GM12878 (cell line): Measurements from ENCODE around the gene CCDC9. TPM values are rescaled to one million over a fixed set of nuclear protein-coding genes. Genes with fewer than 3 reads are reported as not detected.

Experiments used
- ASH2L ChIP-seq: fragments of 300-600, 200-600 bp; sonication (generic); IDR thresholded peaks from 2 replicates; pipeline ENCODE4 v1.6.1; 2017; ENCODE audit warnings: low read depth, mild to moderate bottlenecking, borderline replicate concordance
- ATF3 ChIP-seq: IDR thresholded peaks from 2 replicates; pipeline ENCODE4 v1.6.1; 2011; ENCODE audit warnings: low read depth, mild to moderate bottlenecking, low read length, moderate library complexity, borderline replicate concordance; ENCODE audit errors: extremely low read depth
- BCL3 ChIP-seq: IDR thresholded peaks from 2 replicates; pipeline ENCODE4 v1.6.1; 2011; ENCODE audit warnings: borderline replicate concordance, low read depth, mild to moderate bottlenecking, moderate library complexity, low read length; ENCODE audit not compliant: insufficient read depth, poor library complexity, severe bottlenecking
- BCLAF1 ChIP-seq: fragments of 450-650 bp; IDR thresholded peaks from 2 replicates; pipeline ENCODE4 v1.6.1; 2017; ENCODE audit warnings: antibody characterized with exemption, mild to moderate bottlenecking, moderate library complexity
- CEBPB ChIP-seq, 2 experiments: fragments of 150-350 bp in 1 of 2; IDR thresholded peaks; 2 replicates each; pipeline ENCODE4 v1.6.1; 2012 to 2014; ENCODE audit warnings: low read depth in 2 of 2, low read length in 2 of 2, borderline replicate concordance in 1 of 2, inconsistent platforms in 1 of 2
- KLF5 ChIP-seq: fragments of 450-650 bp; IDR thresholded peaks from 2 replicates; pipeline ENCODE4 v1.6.1; 2014; ENCODE audit warnings: mild to moderate bottlenecking; ENCODE audit not compliant: partially characterized antibody
- MAX ChIP-seq: IDR thresholded peaks from 2 replicates; pipeline ENCODE4 v1.6.1; 2012; ENCODE audit warnings: low read depth, low read length, improper control_type of control experiment
- NFIC ChIP-seq: IDR thresholded peaks from 2 replicates; pipeline ENCODE4 v1.6.1; 2012; ENCODE audit warnings: low read depth, mild to moderate bottlenecking, inconsistent platforms, low read length, moderate library complexity
- NKRF ChIP-seq: fragments of 450-650 bp; conservative IDR thresholded peaks from 2 replicates; pipeline ENCODE4 v1.6.1; 2017; ENCODE audit warnings: mild to moderate bottlenecking, moderate library complexity
- PAX5 ChIP-seq: IDR thresholded peaks from 2 replicates; pipeline ENCODE4 v1.6.1; 2011; ENCODE audit warnings: low read depth, low read length, borderline replicate concordance
- PAX8 ChIP-seq: fragments of 450-650 bp; IDR thresholded peaks from 2 replicates; pipeline ENCODE4 v1.6.1; 2017; ENCODE audit warnings: mild to moderate bottlenecking, moderate library complexity
- POU2F2 ChIP-seq: IDR thresholded peaks from 3 replicates; pipeline ENCODE4 v1.6.1; 2011; ENCODE audit warnings: low read depth, mild to moderate bottlenecking, low read length, borderline replicate concordance
- RAD51 ChIP-seq: fragments of 450-650 bp; IDR thresholded peaks from 2 replicates; pipeline ENCODE4 v1.6.1; 2016; ENCODE audit warnings: moderate library complexity, mild to moderate bottlenecking, inconsistent platforms
- RBBP5 ChIP-seq: fragments of 200-600 bp; sonication (generic); conservative IDR thresholded peaks from 2 replicates; pipeline ENCODE4 v1.6.1; 2016
- TARDBP ChIP-seq: IDR thresholded peaks from 2 replicates; pipeline ENCODE4 v1.6.1; 2016; ENCODE audit warnings: borderline replicate concordance
- TCF12 ChIP-seq: IDR thresholded peaks from 2 replicates; pipeline ENCODE4 v1.6.1; 2011; ENCODE audit warnings: low read depth, mild to moderate bottlenecking, low read length
- ZNF217 ChIP-seq: fragments of 450-650 bp; IDR thresholded peaks from 2 replicates; pipeline ENCODE4 v1.6.1; 2017; ENCODE audit warnings: antibody characterized with exemption, mild to moderate bottlenecking
- polyA plus RNA-seq, 11 experiments: library from polyadenylated mRNA; depleted of rRNA in 4 of 11; unstranded in 6 of 11; stranded (reverse) in 5 of 11; fragments of >200 nt; fragmentation: Nextera tagmentation in 4 of 11; fragmentation: Illumina TruSeq in 1 of 11; extraction: Ambion mirVana in 4 of 11; extraction: Trizol in 1 of 11; gene quantifications; 1 replicate in 1 of 11; 2 replicates in 10 of 11; pipeline versions ENCODE4 v1.2.1 to v1.2.3, GENCODE V29; 2011 to 2016; ENCODE audit warnings: inconsistent platforms in 2 of 11, missing spikeins in 2 of 11, low read depth in 1 of 11
- total RNA-seq, 4 experiments: library from RNA; depleted of rRNA in 3 of 4; stranded (reverse); fragments of >200 nt in 3 of 4; fragmentation: Illumina TruSeq in 1 of 4; extraction: Trizol in 1 of 4; gene quantifications; 2 replicates each; pipeline versions ENCODE4 v1.2.1 to v1.2.3, GENCODE V29; 2013 to 2021

Gene CCDC9
- total and polyA plus RNA-seq, 10 of the 15 experiments (the other 5 are each of a cell fraction or from before 2014, with no cell fraction given) = 0.18 to 17.5 (median 7.1) TPM; not detected in 1

- TF ChIP-seq TCF12 = 0 out of 2 replicates have a peak, but pooled peaks have one; percentile 56
- no peak for TF ChIP-seq POU2F2
- peak; percentile 51; the same call in 1 of the 2 replicates for TF ChIP-seq ZNF217
- no peak for TF ChIP-seq TARDBP
- no peak for TF ChIP-seq PAX8
- TF ChIP-seq RBBP5 = no peak
- TF ChIP-seq BCLAF1 = no peak
- peak; percentile 98 for TF ChIP-seq NKRF
- no peak for TF ChIP-seq ATF3
- TF ChIP-seq CEBPB (IDR thresholded peaks at IDR 0.05; ENCODE audit: borderline replicate concordance in 1 of 2, low read depth in 2 of 2, low read length in 2 of 2) = no peak
- TF ChIP-seq ASH2L = no peak
- TF ChIP-seq RAD51 = no peak
- no peak; the same call in none of the 2 replicates for TF ChIP-seq MAX
- no peak for TF ChIP-seq PAX5
- no peak for TF ChIP-seq NFIC
- TF ChIP-seq KLF5 = no peak
- peak; percentile 11 for TF ChIP-seq BCL3
Measured at GRCh38 chr19:47230054-47230920, 26.0 kb upstream of the CCDC9 start (continued).
